Measurements from ENCODE around the gene PAFAH2. TPM values are rescaled to one million over a fixed set of nuclear protein-coding genes. Genes with fewer than 3 reads are reported as not detected.

The PAFAH2 gene
- total RNA-seq, 2 donors from 2014 or later = 11.6 to 13.3 TPM

- no peaks in the 10 kb centered on the region for H3K27me3 ChIP-seq (ENCODE audit: control insufficient read depth, insufficient read depth, low read length, poor library complexity, severe bottlenecking)
- Mint-ChIP-seq H3K9me3 (no peaks in the 10 kb centered on the region), H3K27ac (no peak overlapping the region), H3K4me3 (no peak overlapping the region), H3K36me3 (ENCODE audit: low read depth) (no peaks in the 10 kb centered on the region), H3K27me3 (ENCODE audit: insufficient read depth) (peaks cover 2% of the 10 kb centered on the region), H3K4me1 (peaks cover 17% of the 10 kb centered on the region)
- peaks cover 2% of the 10 kb centered on the region for H3K4me1 ChIP-seq (ENCODE audit: control insufficient read depth, insufficient read depth, low read length)
- no peak overlapping the region for H3K4me3 ChIP-seq (ENCODE audit: low read length)
- no peak for DNase-seq
- no peak for TF ChIP-seq CTCF (conservative IDR thresholded peaks at IDR 0.05)
- H3K9me3 ChIP-seq (ENCODE audit: control insufficient read depth, low read length) = no peaks in the 10 kb centered on the region
- no peaks in the 10 kb centered on the region for H3K36me3 ChIP-seq (ENCODE audit: control insufficient read depth, insufficient read depth, low read length)
- WGBS, 2 experiments (ENCODE audit: insufficient coverage in 1 of 2, insufficient read length in 1 of 2) = 74% methylated on average over 6 of the region's 6 CpGs; no CpG with 5 or more reads in 1 of the 2 experiments
- no peak overlapping the region for H3K27ac ChIP-seq (ENCODE audit: low read depth, low read length)
- H3K9ac ChIP-seq (ENCODE audit: extremely low read depth, low read length, poor library complexity, severe bottlenecking) = no peak overlapping the region
Observed at GRCh38 chr1:26017606-26018005, 19.7 kb upstream of the PAFAH2 start.

DNA sequence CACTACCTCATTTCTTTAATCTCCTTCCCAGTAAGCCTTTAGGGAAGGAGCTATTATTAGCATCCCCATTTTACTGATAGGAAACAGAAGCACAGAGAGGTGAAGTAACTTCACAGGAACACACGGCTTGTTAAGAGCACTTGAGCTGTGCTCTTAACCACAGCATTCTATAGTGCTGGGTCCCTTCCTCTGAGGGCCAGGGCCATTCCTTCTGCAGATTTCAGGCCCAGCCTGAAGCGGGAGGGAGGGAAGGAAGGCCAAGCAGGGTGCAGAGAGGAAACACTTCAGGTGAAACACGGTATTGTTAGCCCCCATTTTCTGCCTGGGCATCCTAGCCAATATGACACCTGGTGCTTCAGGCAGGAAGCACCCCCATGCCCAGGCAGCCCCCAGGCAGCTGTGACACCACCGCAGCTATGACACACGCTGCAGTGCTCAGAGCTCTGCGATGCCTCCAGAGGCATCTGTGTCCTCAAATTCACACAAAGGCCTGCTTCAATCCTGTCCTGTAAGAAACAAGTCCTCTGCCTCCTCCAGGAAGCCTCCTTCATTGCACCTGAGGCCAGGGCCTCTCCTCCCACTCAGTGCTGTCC lies 19.2 kb upstream of the PAFAH2 start:
- no peak for TF ChIP-seq CTCF (conservative IDR thresholded peaks at IDR 0.05)
- H3K4me3 Mint-ChIP-seq = no peak overlapping the region
- H3K4me1 Mint-ChIP-seq = peaks cover 20% of the 10 kb centered on the region
- peaks cover 2% of the 10 kb centered on the region for H3K27me3 Mint-ChIP-seq (ENCODE audit: insufficient read depth)
- Histone ChIP-seq H3K27me3 (ENCODE audit: control insufficient read depth, insufficient read depth, low read length, poor library complexity, severe bottlenecking) (no peaks in the 10 kb centered on the region), H3K4me3 (ENCODE audit: low read length) (no peak overlapping the region), H3K9me3 (ENCODE audit: control insufficient read depth, low read length) (no peaks in the 10 kb centered on the region), H3K27ac (ENCODE audit: low read depth, low read length) (peak overlapping the region; percentile 49), H3K36me3 (ENCODE audit: control insufficient read depth, insufficient read depth, low read length) (no peaks in the 10 kb centered on the region), H3K9ac (ENCODE audit: extremely low read depth, low read length, poor library complexity, severe bottlenecking) (no peak overlapping the region), H3K4me1 (ENCODE audit: control insufficient read depth, insufficient read depth, low read length) (peaks cover 2% of the 10 kb centered on the region)
- H3K9me3 Mint-ChIP-seq = no peaks in the 10 kb centered on the region
- 87 to 89% methylated on average over 1 to 6 of the region's 6 CpGs for WGBS, 2 experiments (ENCODE audit: insufficient coverage in 1 of 2, insufficient read length in 1 of 2)
- DNase-seq = no peak
- no peak overlapping the region for H3K27ac Mint-ChIP-seq
- H3K36me3 Mint-ChIP-seq (ENCODE audit: low read depth) = no peaks in the 10 kb centered on the region

DNA sequence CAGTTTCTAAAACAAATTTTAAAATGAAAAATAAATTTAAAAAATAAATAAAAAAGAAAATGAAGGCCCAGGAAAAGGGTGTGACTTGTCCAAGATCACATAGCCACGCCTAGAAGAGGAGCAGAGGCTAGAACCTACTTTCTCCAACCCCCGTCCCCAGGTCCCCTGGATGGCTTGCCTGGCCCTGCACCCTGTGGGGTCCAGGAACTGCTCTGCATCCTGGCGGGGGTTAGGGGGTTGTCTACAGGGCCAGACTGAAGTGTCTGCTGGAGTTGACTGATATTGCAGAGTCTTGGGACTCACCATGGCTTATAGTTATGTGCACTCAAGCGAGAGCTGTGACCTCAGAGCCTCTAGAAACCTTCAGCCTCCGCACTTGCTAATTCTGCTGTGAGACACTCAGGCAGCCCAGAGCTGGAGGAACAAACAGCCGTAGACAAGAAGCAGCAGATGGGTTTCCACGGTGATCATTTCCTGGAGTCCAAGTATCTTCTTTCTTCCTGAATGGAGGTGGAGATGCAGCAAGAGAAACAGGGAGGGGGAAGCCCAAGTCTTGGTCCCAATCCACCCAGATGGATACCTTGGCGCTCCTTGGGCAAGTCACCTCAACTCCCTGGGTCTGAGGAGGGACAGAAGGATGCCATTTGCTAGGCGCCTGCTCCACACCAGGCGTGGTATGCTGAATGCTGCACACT lies 18.5 kb upstream of the PAFAH2 start:
- peaks cover 2% of the 10 kb centered on the region for H3K4me1 ChIP-seq (ENCODE audit: control insufficient read depth, insufficient read depth, low read length)

More for the DNA sequence above, 18.5 kb upstream of the PAFAH2 start:
- peak overlapping the region; percentile 49 for H3K27ac ChIP-seq (ENCODE audit: low read depth, low read length)
- WGBS, 2 experiments (ENCODE audit: insufficient coverage in 1 of 2, insufficient read length in 1 of 2) = 85 to 91% methylated on average over 7 to 10 of the region's 10 CpGs
- no peaks in the 10 kb centered on the region for H3K27me3 ChIP-seq (ENCODE audit: control insufficient read depth, insufficient read depth, low read length, poor library complexity, severe bottlenecking)
- peaks cover 16% of the 10 kb centered on the region for H3K4me1 Mint-ChIP-seq
- H3K36me3 Mint-ChIP-seq (ENCODE audit: low read depth) = no peaks in the 10 kb centered on the region
- H3K4me3 ChIP-seq (ENCODE audit: low read length) = no peak overlapping the region
- no peak for TF ChIP-seq CTCF (conservative IDR thresholded peaks at IDR 0.05)
- peaks cover 2% of the 10 kb centered on the region for H3K27me3 Mint-ChIP-seq (ENCODE audit: insufficient read depth)
- no peaks in the 10 kb centered on the region for H3K9me3 ChIP-seq (ENCODE audit: control insufficient read depth, low read length)
- no peak overlapping the region for H3K4me3 Mint-ChIP-seq
- no peaks in the 10 kb centered on the region for H3K9me3 Mint-ChIP-seq
- no peaks in the 10 kb centered on the region for H3K36me3 ChIP-seq (ENCODE audit: control insufficient read depth, insufficient read depth, low read length)
- no peak overlapping the region for H3K9ac ChIP-seq (ENCODE audit: extremely low read depth, low read length, poor library complexity, severe bottlenecking)
- no peak for DNase-seq
- H3K27ac Mint-ChIP-seq = no peak overlapping the region

Data from endodermal cell (in vitro differentiated cells).